NCI-H226 (cell line): Measurements from ENCODE around the gene DZANK1.
"Not testable (repeated sequence)": the region's sequence is repeated elsewhere in the genome, so short reads cannot be mapped to it uniquely, and the experiment has no call there.

ENCODE experiments used
- DNase-seq: peaks from one replicate; pipeline ENCODE4 v3.0.0-alpha.2; 2015

DZANK1 gene

GRCh38 chr20:18466894-18467730 is at the start of gene DZANK1, which contains the start of gene POLR3F:
TSS of gene DZANK1 (minus strand) at chr20:18467030. CDS start at chr20:18465358, 1,672 bp downstream.
TSS of gene POLR3F (plus strand) at chr20:18467390. CDS start at chr20:18467507, 117 bp downstream.
- peak; percentile 95 for DNase-seq

- no peak for DNase-seq
Measured at GRCh38 chr20:18515973-18516372, 49.1 kb upstream of the DZANK1 start.

- no peak for DNase-seq
Measured at GRCh38 chr20:18514127-18514526, 47.3 kb upstream of the DZANK1 start.

GRCh38 chr20:18513208-18513607 is 46.4 kb upstream of the DZANK1 start:
- no peak for DNase-seq

- DNase-seq = no peak
Measured at GRCh38 chr20:18511571-18511970, 44.7 kb upstream of the DZANK1 start.

- peak; percentile 99 for DNase-seq
Measured at GRCh38 chr20:18507218-18508191, 40.7 kb upstream of the DZANK1 start, which contains the start of gene SEC23B. TSS of gene SEC23B (plus strand) at chr20:18507940. CDS start at chr20:18510836, 2,896 bp downstream.

- DNase-seq = no peak
Measured at GRCh38 chr20:18506744-18507143, 39.9 kb upstream of the DZANK1 start.

- DNase-seq = no peak
Measured at GRCh38 chr20:18504479-18505060, 37.7 kb upstream of the DZANK1 start.

- DNase-seq = not testable (repeated sequence)
Measured at GRCh38 chr20:18501672-18502071, 34.8 kb upstream of the DZANK1 start.

- DNase-seq = no peak
Measured at GRCh38 chr20:18497603-18498002, 30.8 kb upstream of the DZANK1 start.

- DNase-seq = peak; percentile 72
Measured at GRCh38 chr20:18496740-18497592, 30.1 kb upstream of the DZANK1 start, which contains the start of gene RBBP9. TSS of gene RBBP9 (minus strand) at chr20:18497225. CDS start at chr20:18497167, 58 bp downstream.

GRCh38 chr20:18496042-18496441 is 29.2 kb upstream of the DZANK1 start:
- no peak for DNase-seq

- DNase-seq = no peak
Measured at GRCh38 chr20:18488301-18488700, 21.5 kb upstream of the DZANK1 start.

GRCh38 chr20:18481596-18481995 is 14.8 kb upstream of the DZANK1 start:
- DNase-seq = no peak

GRCh38 chr20:18477821-18478220 is 11.0 kb upstream of the DZANK1 start:
- DNase-seq = no peak

GRCh38 chr20:18477218-18477617 is 10.4 kb upstream of the DZANK1 start:
- DNase-seq = no peak

GRCh38 chr20:18466574-18466893 is 296 bp downstream of the DZANK1 start:
- no peak for DNase-seq

GRCh38 chr20:18465536-18466200 is 1.2 kb downstream of the DZANK1 start:
- DNase-seq = no peak

GRCh38 chr20:18456600-18456999 is 10.2 kb downstream of the DZANK1 start:
- no peak for DNase-seq

- no peak for DNase-seq
Measured at GRCh38 chr20:18443886-18444285, 22.9 kb downstream of the DZANK1 start.

GRCh38 chr20:18440403-18440802 is 26.4 kb downstream of the DZANK1 start:
- DNase-seq = no peak
